ENCODE data around the gene TIGD2. TPM values are rescaled to one million over a fixed set of nuclear protein-coding genes. Genes with fewer than 3 reads are reported as not detected.

The TIGD2 gene
- total and polyA plus RNA-seq, 3 donors from 2014 or later, result 4.0 to 11.5 (median 9.3) TPM

GRCh38 chr4:89162987-89163386, 51.7 kb downstream of the TIGD2 start:
- no peak for DNase-seq
- intact Hi-C loops (cut with DNase I; ENCODE audit: low total_unique reads), result no loop called here
- WGBS, 2 donors, result 88 to 96% methylated on average over 4 of the region's 4 CpGs
- Histone ChIP-seq H3K27me3 (no peaks in the 10 kb centered on the region), H3K9me3 (no peaks in the 10 kb centered on the region), H3K36me3 (ENCODE audit: low read depth, missing control alignments) (no peaks in the 10 kb centered on the region), H3K27ac (no peak overlapping the region), H3K4me1 (peaks cover 5% of the 10 kb centered on the region), H3K4me3 (no peak overlapping the region)
- TF ChIP-seq POLR2A (IDR thresholded peaks at IDR 0.05) (no peak), CTCF (IDR thresholded peaks at IDR 0.05) (no peak)

DNA sequence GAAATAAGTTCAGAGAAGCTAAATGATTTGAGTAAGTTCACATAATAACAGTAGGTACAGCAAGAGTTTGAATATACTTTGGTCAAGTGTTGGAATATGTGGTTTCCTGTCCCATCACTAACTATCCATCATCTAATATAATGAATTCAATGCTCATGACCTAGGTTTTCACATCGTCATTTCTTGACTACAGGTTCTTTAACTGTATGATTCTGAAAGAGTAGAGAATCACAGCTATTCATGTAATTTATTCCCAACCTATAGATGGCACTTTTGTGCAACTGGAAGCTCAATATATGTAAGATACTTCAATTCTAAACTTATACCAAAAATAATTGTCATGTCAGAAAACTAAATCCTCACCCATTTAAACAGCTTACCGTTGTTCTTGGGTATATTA, 53.1 kb downstream of the TIGD2 start:
- intact Hi-C loops (cut with DNase I; ENCODE audit: low total_unique reads), result no loop called here

More for the DNA sequence above, 53.1 kb downstream of the TIGD2 start:
- WGBS, 2 donors, result 50 to 74% methylated on average over 2 of the region's 2 CpGs
- DNase-seq, result no peak
- H3K27me3 ChIP-seq, result no peaks in the 10 kb centered on the region
- H3K36me3 ChIP-seq (ENCODE audit: low read depth, missing control alignments), result no peaks in the 10 kb centered on the region
- no peak overlapping the region for H3K27ac ChIP-seq
- TF ChIP-seq CTCF (IDR thresholded peaks at IDR 0.05) (no peak), POLR2A (IDR thresholded peaks at IDR 0.05) (no peak)
- H3K9me3 ChIP-seq, result no peaks in the 10 kb centered on the region
- H3K4me3 ChIP-seq, result no peak overlapping the region
- no peaks in the 10 kb centered on the region for H3K4me1 ChIP-seq

Small RNA genes within 50 kb of the gene (small RNA-seq; reads per million reads assigned to genes)
- 0 reads per million in 2 donors for gene RNU6-907P

Other genes starting within 250 kb of the TIGD2 start
- 100 to 1,000 TPM; 109 to 123 TPM for gene FAM13A, start 54.3 kb upstream of the TIGD2 start, total RNA-seq
- gene FAM13A, start 54.3 kb upstream of the TIGD2 start, polyA plus RNA-seq (ENCODE audit: insufficient read depth, low read depth, low replicate concordance), result 30.7 TPM
- gene GPRIN3, start 196.3 kb downstream of the TIGD2 start, total RNA-seq, result 1 to 10 TPM; 2.2 to 2.5 TPM
- gene GPRIN3, start 196.3 kb downstream of the TIGD2 start, polyA plus RNA-seq (ENCODE audit: insufficient read depth, low read depth, low replicate concordance), result 0.58 TPM

Measured in testis (tissue), 3 donors.